SU-DHL-6 (cell line): ENCODE results near the gene GNS.

Experiments
- H2AFZ ChIP-seq: fragments of 200-600 bp; sonication (generic); 2 replicates; pipeline ENCODE4 v1.6.1; 2014; ENCODE audit warnings: low read depth, mild to moderate bottlenecking, moderate library complexity, mixed read lengths, antibody characterized with exemption, low read length; ENCODE audit not compliant: severe bottlenecking
- H3F3A ChIP-seq: fragments of 200-600 bp; shearing (Covaris generic); 2 replicates; pipeline ENCODE4 v1.6.0; 2016; ENCODE audit warnings: antibody characterized with exemption, mild to moderate bottlenecking; ENCODE audit not compliant: insufficient read depth
- H3K27ac ChIP-seq: fragments of 200-600 bp; sonication (generic); 2 replicates; pipeline ENCODE4 v1.5.1; 2016; ENCODE audit warnings: low read depth, mild to moderate bottlenecking, low read length, moderate library complexity, mixed read lengths
- H3K27me3 ChIP-seq: fragments of 200-600 bp; sonication (generic), shearing (Covaris generic); 2 replicates; pipeline ENCODE4 v1.6.0; 2014; ENCODE audit warnings: mild to moderate bottlenecking, low read length
- H3K36me3 ChIP-seq: fragments of 200-600 bp; sonication (generic); 2 replicates; pipeline ENCODE4 v1.6.1; 2014; ENCODE audit warnings: mild to moderate bottlenecking, low read length, mixed read lengths
- H3K4me2 ChIP-seq: fragments of 300-600, 200-600 bp; shearing (Covaris generic), sonication (generic); 2 replicates; pipeline ENCODE4 v1.6.0; 2014; ENCODE audit warnings: low read length, low read depth, mild to moderate bottlenecking; ENCODE audit not compliant: poor library complexity, severe bottlenecking
- H3K4me3 ChIP-seq: fragments of 200-600 bp; sonication (generic); 2 replicates; pipeline ENCODE4 v1.5.1; 2014; ENCODE audit warnings: antibody characterized with exemption, low read length, mild to moderate bottlenecking, mixed read lengths; ENCODE audit not compliant: insufficient read depth, poor library complexity, severe bottlenecking
- H3K79me2 ChIP-seq: fragments of 200-600 bp; sonication (generic); 2 replicates; pipeline ENCODE4 v1.6.1; 2014; ENCODE audit warnings: mild to moderate bottlenecking, low read length, moderate library complexity; ENCODE audit not compliant: insufficient read depth
- H3K9ac ChIP-seq: fragments of 200-600 bp; sonication (generic); 2 replicates; pipeline ENCODE4 v1.7.0; 2014; ENCODE audit warnings: mild to moderate bottlenecking, low read length
- H3K9me2 ChIP-seq: fragments of 200-600 bp; sonication (generic); replicated peaks from 2 replicates; pipeline ENCODE4 v1.6.1; 2014; ENCODE audit warnings: low read length; ENCODE audit not compliant: insufficient read depth
- H3K9me3 ChIP-seq: fragments of 200-600 bp; sonication (generic); 2 replicates; pipeline ENCODE4 v1.6.1; 2014; ENCODE audit warnings: low read length, mixed read lengths; ENCODE audit not compliant: insufficient read depth
- H4K20me1 ChIP-seq: fragments of 200-600 bp; sonication (generic); 2 replicates; pipeline ENCODE4 v1.6.1; 2014; ENCODE audit warnings: low read depth, mild to moderate bottlenecking, antibody characterized with exemption, low read length, moderate library complexity, mixed read lengths
- CTCF ChIP-seq: fragments of 200-600 bp; sonication (generic); IDR thresholded peaks from one replicate; pipeline ENCODE4 v1.5.1; 2017; ENCODE audit warnings: antibody characterized with exemption, mild to moderate bottlenecking, low read length, moderate library complexity; ENCODE audit not compliant: insufficient read depth, poor library complexity, severe bottlenecking
- EZH2phosphoT487 ChIP-seq: fragments of 200-600 bp; sonication (generic), shearing (Covaris generic); conservative IDR thresholded peaks from 2 replicates; pipeline ENCODE4 v1.6.1; 2018; ENCODE audit warnings: mild to moderate bottlenecking, antibody characterized with exemption, low read length, moderate library complexity, mixed read lengths

The GNS gene

DNA sequence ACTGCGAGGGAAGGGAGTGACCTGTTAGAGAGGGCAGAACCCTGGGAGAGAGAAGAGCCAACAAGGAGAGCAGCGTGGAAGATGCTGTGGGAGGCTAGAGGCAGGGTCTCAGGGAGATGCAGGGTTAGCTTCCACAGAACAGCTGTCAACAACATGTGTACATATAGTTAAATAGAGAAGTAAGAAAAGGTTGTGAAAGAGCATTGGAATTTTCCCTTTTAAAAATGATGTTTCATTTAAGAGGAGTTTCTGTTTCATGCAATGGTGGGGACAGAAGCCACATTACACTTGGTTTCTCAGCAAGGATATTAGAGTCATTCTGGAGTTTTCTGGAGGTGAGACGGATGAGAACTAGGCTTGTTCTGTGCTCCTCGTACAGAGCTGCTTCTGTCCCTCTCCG lies 41.4 kb upstream of the GNS start:
- Histone ChIP-seq H3K9me2 (no peaks in the 10 kb centered on the region), H3K4me3 (no peak overlapping the region), H3K9ac (no peak overlapping the region), H3K4me2 (no peak overlapping the region), H4K20me1 (no peaks in the 10 kb centered on the region), H2AFZ (no peak overlapping the region), H3K27ac (no peak overlapping the region), H3F3A (no peaks in the 10 kb centered on the region), H3K36me3 (no peaks in the 10 kb centered on the region), H3K9me3 (no peaks in the 10 kb centered on the region), H3K27me3 (no peaks in the 10 kb centered on the region), H3K79me2 (no peaks in the 10 kb centered on the region)
- no peak for TF ChIP-seq EZH2phosphoT487
- no peak for TF ChIP-seq CTCF

DNA sequence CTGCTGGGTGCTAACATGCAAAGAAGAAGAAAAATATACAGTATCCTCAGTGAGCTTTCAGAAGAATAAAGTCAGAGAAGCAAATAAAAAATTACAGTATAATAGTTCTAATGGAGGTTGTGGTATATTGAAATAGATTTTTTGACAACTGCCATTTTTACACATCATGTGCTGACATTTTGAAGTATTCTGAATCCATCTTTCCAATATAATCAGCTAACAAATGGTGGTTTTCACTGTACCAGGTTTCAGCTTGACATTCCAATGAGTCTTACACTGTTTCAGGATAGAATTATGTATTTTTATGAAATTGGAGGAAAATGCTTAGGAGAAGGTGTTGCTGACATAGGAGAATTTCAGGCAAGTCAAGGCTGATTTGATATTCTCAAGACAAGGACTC lies 39.0 kb upstream of the GNS start:
- no peaks in the 10 kb centered on the region for H3K79me2 ChIP-seq
- H3K27me3 ChIP-seq: no peaks in the 10 kb centered on the region
- H3K9ac ChIP-seq: no peak overlapping the region
- H2AFZ ChIP-seq: no peak overlapping the region
- H3K9me3 ChIP-seq: no peaks in the 10 kb centered on the region
- H3K36me3 ChIP-seq: no peaks in the 10 kb centered on the region
- no peak for TF ChIP-seq EZH2phosphoT487
- TF ChIP-seq CTCF: no peak
- H4K20me1 ChIP-seq: no peaks in the 10 kb centered on the region
- no peak overlapping the region for H3K27ac ChIP-seq
- H3K9me2 ChIP-seq: no peaks in the 10 kb centered on the region
- no peak overlapping the region for H3K4me3 ChIP-seq
- H3F3A ChIP-seq: no peaks in the 10 kb centered on the region
- H3K4me2 ChIP-seq: no peak overlapping the region

DNA sequence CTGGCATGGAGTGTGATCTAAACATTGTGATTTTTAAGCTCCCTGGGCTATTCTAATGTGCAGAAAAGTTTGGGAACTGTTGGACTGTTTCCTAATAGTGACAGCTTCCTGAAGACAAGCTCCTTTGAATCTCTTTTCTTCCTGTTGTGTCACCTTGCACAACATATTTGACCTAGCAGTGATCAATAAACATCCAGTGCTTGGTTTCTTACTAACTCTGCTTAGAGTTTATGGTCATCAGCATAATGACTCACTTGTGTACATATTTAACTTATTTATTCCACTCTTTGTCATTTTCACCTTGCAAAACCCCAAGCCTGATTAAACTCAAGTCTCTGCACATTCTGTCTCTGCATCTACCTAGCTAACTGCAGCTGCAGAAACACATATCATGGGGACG lies 38.0 kb upstream of the GNS start:
- Histone ChIP-seq H3K9ac (no peak overlapping the region), H3K27me3 (no peaks in the 10 kb centered on the region), H3K9me2 (no peaks in the 10 kb centered on the region), H3K79me2 (no peaks in the 10 kb centered on the region), H3K36me3 (no peaks in the 10 kb centered on the region), H3K4me3 (no peak overlapping the region), H3K9me3 (no peaks in the 10 kb centered on the region), H4K20me1 (no peaks in the 10 kb centered on the region), H3K27ac (no peak overlapping the region), H2AFZ (no peak overlapping the region), H3K4me2 (no peak overlapping the region), H3F3A (no peaks in the 10 kb centered on the region)
- TF ChIP-seq EZH2phosphoT487 (no peak), CTCF (no peak)
